ENCODE measurements around the gene ZNF320.
"Not testable (repeated sequence)": the region's sequence is repeated elsewhere in the genome, so short reads cannot be mapped to it uniquely, and the experiment has no call there.

The ZNF320 gene

GRCh38 chr19:52897138-52897935 is at the start of gene ZNF320:
ZNF320 (minus strand) TSS chr19:52897635; CDS start chr19:52890255, 7,380 bp downstream.
- peak; percentile 77 for DNase-seq (ENCODE audit: low spot score)

GRCh38 chr19:52946322-52947310 is 49.2 kb upstream of the ZNF320 start:
- no peak for DNase-seq (ENCODE audit: low spot score)

GRCh38 chr19:52945652-52946321 is 48.4 kb upstream of the ZNF320 start:
- DNase-seq (ENCODE audit: low spot score): no peak

GRCh38 chr19:52944703-52945493 is 47.5 kb upstream of the ZNF320 start:
- not testable (repeated sequence) for DNase-seq (ENCODE audit: low spot score)

- DNase-seq (ENCODE audit: low spot score): no peak
These were observed 46.6 kb upstream of the ZNF320 start for GRCh38 chr19:52943884-52944643.

GRCh38 chr19:52943134-52943883 is 45.9 kb upstream of the ZNF320 start:
- DNase-seq (ENCODE audit: low spot score): no peak

GRCh38 chr19:52942386-52943133 is 45.1 kb upstream of the ZNF320 start:
- peak; percentile 75 for DNase-seq (ENCODE audit: low spot score)

- DNase-seq (ENCODE audit: low spot score): peak; percentile 20
These were observed 44.5 kb upstream of the ZNF320 start for GRCh38 chr19:52941941-52942385.

- not testable (repeated sequence) for DNase-seq (ENCODE audit: low spot score)
These were observed 44.1 kb upstream of the ZNF320 start for GRCh38 chr19:52941523-52941922.

- not testable (repeated sequence) for DNase-seq (ENCODE audit: low spot score)
These were observed 43.5 kb upstream of the ZNF320 start for GRCh38 chr19:52940905-52941304.

- no peak for DNase-seq (ENCODE audit: low spot score)
These were observed 41.3 kb upstream of the ZNF320 start for GRCh38 chr19:52938761-52939160.

GRCh38 chr19:52936954-52937325 is 39.5 kb upstream of the ZNF320 start:
- DNase-seq (ENCODE audit: low spot score): no peak

- DNase-seq (ENCODE audit: low spot score): no peak
These were observed 38.9 kb upstream of the ZNF320 start for GRCh38 chr19:52936151-52936953.

GRCh38 chr19:52935434-52935833 is 38.0 kb upstream of the ZNF320 start:
- DNase-seq (ENCODE audit: low spot score): no peak

GRCh38 chr19:52924641-52925040 is 27.2 kb upstream of the ZNF320 start:
- DNase-seq (ENCODE audit: low spot score): not testable (repeated sequence)

GRCh38 chr19:52923778-52924593 is 26.6 kb upstream of the ZNF320 start:
- peak; percentile 27 for DNase-seq (ENCODE audit: low spot score)
